H1 (cell line): Measurements from ENCODE around the gene TIMM10. TPM values are rescaled to one million over a fixed set of nuclear protein-coding genes. Genes with fewer than 3 reads are reported as not detected.

ENCODE experiments used
- polyA plus RNA-seq, 7 experiments: library from polyadenylated mRNA; depleted of rRNA in 3 of 7; stranded (reverse) in 5 of 7; unstranded in 2 of 7; fragments of >200 nt in 5 of 7; fragments of 200-250 nt in 2 of 7; gene quantifications; 1 replicate in 5 of 7; 2 replicates in 1 of 7; 4 replicates in 1 of 7; pipeline versions ENCODE4 v1.2.1 to v1.2.3, GENCODE V29; 2011 to 2013; ENCODE audit warnings: missing spikeins in 2 of 7, mixed read lengths in 2 of 7
- small RNA-seq: library from polyadenylated mRNA; stranded (forward); fragments of <200 nt; extraction: miRNeasy Mini kit (QIAGEN cat#:217004); gene quantifications from one replicate; pipeline ENCODE3, GENCODE V24; 2013; ENCODE audit not compliant: insufficient read depth
- total RNA-seq: library from RNA; stranded (reverse); fragmentation: NEBNext Ultra II Directional; extraction: Animal tissue kit (Norgen Biotek cat#: 25700); gene quantifications from 2 replicates; pipeline ENCODE4 v1.2.1, GENCODE V29; 2021

TIMM10 gene
- total and polyA plus RNA-seq, 2 of the 8 experiments (the other 6 are each of a cell fraction or from before 2014, with no cell fraction given), result 117 to 227 TPM

Small RNA genes within 50 kb of the gene (small RNA-seq; reads per million reads assigned to genes)
- gene RN7SL605P, result not detected

Other genes with a start within 250 kb of the TIMM10 start
- 122 TPM in 2 replicates for gene TNKS1BP1, start 205.8 kb downstream of the TIMM10 start, total RNA-seq
- gene TNKS1BP1, start 205.8 kb downstream of the TIMM10 start, polyA plus RNA-seq (2011; rRNA removed), result 50.0 and 72.3 TPM in 2 replicates
- gene SSRP1, start 194.9 kb downstream of the TIMM10 start, total RNA-seq, result 259 and 261 TPM in 2 replicates
- gene SSRP1, start 194.9 kb downstream of the TIMM10 start, polyA plus RNA-seq (2011; rRNA removed), result 281 and 364 TPM in 2 replicates
- gene P2RX3, start 192.4 kb downstream of the TIMM10 start, total RNA-seq, result 0.29 and 0.47 TPM in 2 replicates
- 0.45 and 1.1 TPM in 2 replicates for gene P2RX3, start 192.4 kb downstream of the TIMM10 start, polyA plus RNA-seq (2011; rRNA removed)
- gene PRG3, start 149.6 kb downstream of the TIMM10 start, total RNA-seq, result not detected in 2 replicates
- not detected in 2 replicates for gene PRG3, start 149.6 kb downstream of the TIMM10 start, polyA plus RNA-seq (2011; rRNA removed)
- not detected in 2 replicates for gene PRG2, start 140.1 kb downstream of the TIMM10 start, total RNA-seq
- gene PRG2, start 140.1 kb downstream of the TIMM10 start, polyA plus RNA-seq (2011; rRNA removed), result 0.32 and 0.61 TPM in 2 replicates
- gene SLC43A3, start 103.6 kb downstream of the TIMM10 start, total RNA-seq, result 31.8 and 32.5 TPM in 2 replicates
- gene SLC43A3, start 103.6 kb downstream of the TIMM10 start, polyA plus RNA-seq (2011; rRNA removed), result 61.1 and 67.8 TPM in 2 replicates
- 23.7 and 24.4 TPM in 2 replicates for gene RTN4RL2, start 70.2 kb downstream of the TIMM10 start, total RNA-seq
- gene RTN4RL2, start 70.2 kb downstream of the TIMM10 start, polyA plus RNA-seq (2011; rRNA removed), result 11.4 and 17.3 TPM in 2 replicates
- 30.1 and 34.5 TPM in 2 replicates for gene SLC43A1, start 15.1 kb downstream of the TIMM10 start, total RNA-seq
- 58.0 and 79.5 TPM in 2 replicates for gene SLC43A1, start 15.1 kb downstream of the TIMM10 start, polyA plus RNA-seq (2011; rRNA removed)
- not detected in 2 replicates for gene SMTNL1, start 6.8 kb upstream of the TIMM10 start, total RNA-seq
- gene SMTNL1, start 6.8 kb upstream of the TIMM10 start, polyA plus RNA-seq (2011; rRNA removed), result 0.13 and 0.18 TPM in 2 replicates
- gene UBE2L6, start 36.9 kb upstream of the TIMM10 start, total RNA-seq, result 67.8 and 68.1 TPM in 2 replicates
- gene UBE2L6, start 36.9 kb upstream of the TIMM10 start, polyA plus RNA-seq (2011; rRNA removed), result 89.2 and 94.8 TPM in 2 replicates
- gene SERPING1, start 66.9 kb upstream of the TIMM10 start, total RNA-seq, result 50.9 and 57.3 TPM in 2 replicates
- gene SERPING1, start 66.9 kb upstream of the TIMM10 start, polyA plus RNA-seq (2011; rRNA removed), result 54.8 and 78.8 TPM in 2 replicates
- gene YPEL4, start 119.2 kb upstream of the TIMM10 start, total RNA-seq, result 0.13 TPM in 1 of 2 replicates, not detected in the other
- 0.09 and 0.38 TPM in 2 replicates for gene YPEL4, start 119.2 kb upstream of the TIMM10 start, polyA plus RNA-seq (2011; rRNA removed)
- 29.3 and 29.9 TPM in 2 replicates for gene CLP1, start 127.0 kb upstream of the TIMM10 start, total RNA-seq
- 25.6 and 29.4 TPM in 2 replicates for gene CLP1, start 127.0 kb upstream of the TIMM10 start, polyA plus RNA-seq (2011; rRNA removed)
- 54.8 and 56.3 TPM in 2 replicates for gene ZDHHC5, start 137.4 kb upstream of the TIMM10 start, total RNA-seq
- gene ZDHHC5, start 137.4 kb upstream of the TIMM10 start, polyA plus RNA-seq (2011; rRNA removed), result 36.1 and 40.0 TPM in 2 replicates
- 19.4 and 20.5 TPM in 2 replicates for gene MED19, start 181.5 kb upstream of the TIMM10 start, total RNA-seq
- 35.4 and 49.3 TPM in 2 replicates for gene MED19, start 181.5 kb upstream of the TIMM10 start, polyA plus RNA-seq (2011; rRNA removed)
- 100.0 and 104 TPM in 2 replicates for gene TMX2, start 181.8 kb upstream of the TIMM10 start, total RNA-seq
- 65.3 and 70.4 TPM in 2 replicates for gene TMX2, start 181.8 kb upstream of the TIMM10 start, polyA plus RNA-seq (2011; rRNA removed)
- gene SELENOH, start 210.7 kb upstream of the TIMM10 start, total RNA-seq, result 242 and 243 TPM in 2 replicates
- gene SELENOH, start 210.7 kb upstream of the TIMM10 start, polyA plus RNA-seq (2011; rRNA removed), result 264 and 326 TPM in 2 replicates
- gene BTBD18, start 221.1 kb upstream of the TIMM10 start, total RNA-seq, result not detected in 2 replicates
- 0.03 TPM in 2 replicates for gene BTBD18, start 221.1 kb upstream of the TIMM10 start, polyA plus RNA-seq (2011; rRNA removed)
- gene CTNND1, start 231.0 kb upstream of the TIMM10 start, total RNA-seq, result 164 and 167 TPM in 2 replicates
- gene CTNND1, start 231.0 kb upstream of the TIMM10 start, polyA plus RNA-seq (2011; rRNA removed), result 91.9 and 97.8 TPM in 2 replicates